ENCODE measurements around the gene CTSW.

DNA sequence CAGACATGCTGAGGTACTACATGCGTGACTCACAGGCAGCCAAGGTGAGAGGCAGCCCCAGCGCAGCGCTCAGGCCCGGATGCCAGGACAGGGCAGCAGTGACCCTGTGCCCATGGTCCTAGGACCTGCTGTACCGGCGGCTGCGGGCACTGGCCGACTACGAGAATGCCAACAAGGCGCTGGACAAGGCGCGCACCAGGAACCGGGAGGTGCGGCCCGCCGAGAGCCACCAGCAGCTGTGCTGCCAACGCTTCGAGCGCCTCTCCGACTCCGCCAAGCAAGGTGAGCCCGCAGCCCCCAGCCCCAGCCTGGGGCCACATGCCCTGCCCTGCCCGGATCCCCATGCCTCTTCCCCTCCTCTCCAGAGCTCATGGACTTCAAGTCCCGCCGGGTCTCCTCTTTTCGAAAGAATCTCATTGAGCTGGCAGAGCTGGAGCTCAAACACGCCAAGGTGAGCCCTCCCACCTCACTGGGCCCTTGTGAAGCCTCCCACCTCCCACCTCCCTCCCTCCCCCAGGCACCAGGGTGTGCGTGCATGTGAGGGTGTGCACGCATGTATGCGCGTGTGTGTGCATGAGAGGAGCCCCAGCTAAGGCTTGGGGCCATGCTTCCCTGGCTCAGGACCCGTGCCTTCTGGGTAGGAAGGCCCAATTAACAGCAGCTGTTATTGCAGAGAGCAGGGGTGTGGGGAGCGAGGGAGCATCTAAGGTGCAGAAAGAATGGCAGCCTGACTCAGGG is 27.0 kb upstream of the CTSW start:
- TF ChIP-seq POLR2A (IDR thresholded peaks at IDR 0.05) = no peak
- TF ChIP-seq, protein P1, sequence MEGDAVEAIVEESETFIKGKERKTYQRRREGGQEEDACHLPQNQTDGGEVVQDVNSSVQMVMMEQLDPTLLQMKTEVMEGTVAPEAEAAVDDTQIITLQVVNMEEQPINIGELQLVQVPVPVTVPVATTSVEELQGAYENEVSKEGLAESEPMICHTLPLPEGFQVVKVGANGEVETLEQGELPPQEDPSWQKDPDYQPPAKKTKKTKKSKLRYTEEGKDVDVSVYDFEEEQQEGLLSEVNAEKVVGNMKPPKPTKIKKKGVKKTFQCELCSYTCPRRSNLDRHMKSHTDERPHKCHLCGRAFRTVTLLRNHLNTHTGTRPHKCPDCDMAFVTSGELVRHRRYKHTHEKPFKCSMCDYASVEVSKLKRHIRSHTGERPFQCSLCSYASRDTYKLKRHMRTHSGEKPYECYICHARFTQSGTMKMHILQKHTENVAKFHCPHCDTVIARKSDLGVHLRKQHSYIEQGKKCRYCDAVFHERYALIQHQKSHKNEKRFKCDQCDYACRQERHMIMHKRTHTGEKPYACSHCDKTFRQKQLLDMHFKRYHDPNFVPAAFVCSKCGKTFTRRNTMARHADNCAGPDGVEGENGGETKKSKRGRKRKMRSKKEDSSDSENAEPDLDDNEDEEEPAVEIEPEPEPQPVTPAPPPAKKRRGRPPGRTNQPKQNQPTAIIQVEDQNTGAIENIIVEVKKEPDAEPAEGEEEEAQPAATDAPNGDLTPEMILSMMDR (IDR thresholded peaks at IDR 0.05 in 8 of 11, conservative IDR thresholded peaks at IDR 0.05 in 3 of 11) = no peak

Measured in spleen (tissue), 7 donors.